Skin of body (tissue), 2 donors: Measurements from ENCODE around the gene SERINC3. TPM values are rescaled to one million over a fixed set of nuclear protein-coding genes. Genes with fewer than 3 reads are reported as not detected.

ENCODE experiments used
- small RNA-seq: library from RNA; depleted of rRNA; stranded (forward); fragments of <200 nt; gene quantifications from one replicate; pipeline ENCODE3, GENCODE V24; 2014; ENCODE audit warnings: low replicate concordance
- total RNA-seq: library from RNA; depleted of rRNA; stranded (reverse); fragments of >200 nt; gene quantifications from one replicate; pipeline ENCODE4 v1.2.3, GENCODE V29; 2014

SERINC3 gene
- total RNA-seq, 1 donor from 2014 or later = 45.7 TPM

Small RNA genes lying within 50 kb of the gene (small RNA-seq; reads per million reads assigned to genes)
- 0.07 reads per million for gene RPL37AP1

Other genes starting within 250 kb of the SERINC3 start
- 7.4 TPM for gene FITM2, start 210.9 kb downstream of the SERINC3 start, total RNA-seq
- not detected for gene R3HDML, start 185.0 kb downstream of the SERINC3 start, total RNA-seq
- gene HNF4A, start 166.4 kb downstream of the SERINC3 start, total RNA-seq = 0.10 TPM
- 6.2 TPM for gene TTPAL, start 46.2 kb downstream of the SERINC3 start, total RNA-seq
- gene PKIG, start 60.5 kb upstream of the SERINC3 start, total RNA-seq = 21.8 TPM
- 5.5 TPM for gene ADA, start 129.6 kb upstream of the SERINC3 start, total RNA-seq
- 0.20 TPM for gene CCN5, start 193.3 kb upstream of the SERINC3 start, total RNA-seq
- 0.59 TPM for gene KCNK15, start 223.8 kb upstream of the SERINC3 start, total RNA-seq